Peyer's patch (tissue), 4 donors: ENCODE data around the gene SORCS3. TPM values are rescaled to one million over a fixed set of nuclear protein-coding genes. Genes with fewer than 3 reads are reported as not detected.

Source experiments
- DNase-seq, 3 donors: peaks; one replicate each; pipeline ENCODE4 v3.0.0-alpha.2; 2017 to 2019
- H3K27ac ChIP-seq, 4 donors: fragments of 200-600 bp; sonication (generic); one replicate each; pipeline ENCODE4 v1.5.1; 2016 to 2019
- H3K27me3 ChIP-seq, 2 donors: fragments of 200-600 bp; sonication (generic); one replicate each; pipeline ENCODE4 v1.5.1; 2019
- H3K36me3 ChIP-seq, 3 donors: fragments of 200-600 bp; sonication (generic); one replicate each; pipeline ENCODE4 v1.5.1; 2016 to 2019
- H3K4me1 ChIP-seq, 4 donors: fragments of 200-600 bp; sonication (generic); one replicate each; pipeline ENCODE4 v1.5.1; 2016 to 2019
- H3K4me3 ChIP-seq, 4 donors: fragments of 200-600 bp; sonication (generic); 1 replicate in 3 of 4; 2 replicates in 1 of 4; pipeline ENCODE4 v1.5.1; 2016 to 2019; ENCODE audit warnings: mild to moderate bottlenecking in 1 of 4
- H3K9me3 ChIP-seq, 4 donors: fragments of 200-600 bp; sonication (generic); one replicate each; pipeline ENCODE4 v1.5.1; 2016 to 2019; ENCODE audit warnings: mild to moderate bottlenecking in 1 of 4
- CTCF ChIP-seq, 6 experiments: fragments of 450-650 bp in 4 of 6; fragments of 200-600 bp in 2 of 6; sonication (generic) in 1 of 6; IDR thresholded peaks; one replicate each; pipeline ENCODE4 v1.5.1; 2017 to 2019; ENCODE audit warnings: antibody characterized with exemption in 6 of 6, mild to moderate bottlenecking in 3 of 6, moderate library complexity in 1 of 6
- POLR2A ChIP-seq, 2 donors: fragments of 450-650 bp; IDR thresholded peaks; one replicate each; pipeline ENCODE4 v1.5.1; 2017; ENCODE audit warnings: antibody characterized with exemption in 2 of 2, mild to moderate bottlenecking in 2 of 2, moderate library complexity in 2 of 2
- total RNA-seq, 4 donors: library from RNA; depleted of rRNA; stranded (reverse); fragments of >200 nt; gene quantifications; one replicate each; pipeline ENCODE4 v1.1.0, GENCODE V29; 2016

SORCS3 gene
- total RNA-seq, 4 donors from 2014 or later = 0.27 to 0.66 TPM; not detected in 2

GRCh38 chr10:104640339-104641186, 527 bp upstream of the SORCS3 start:
- Histone ChIP-seq H3K4me1 (peaks cover 0 to 10% (median 0%) of the 10 kb centered on the region in 4 donors), H3K27ac (no peak overlapping the region), H3K27me3 (peaks cover 0 to 10% of the 10 kb centered on the region in 2 donors), H3K4me3 (peak overlapping the region in 1 of 4 donors; percentile 41), H3K36me3 (no peaks in the 10 kb centered on the region), H3K9me3 (no peaks in the 10 kb centered on the region)
- TF ChIP-seq POLR2A (IDR thresholded peaks at IDR 0.05) = no peak
- TF ChIP-seq CTCF (IDR thresholded peaks at IDR 0.05) = no peak
- no peak for DNase-seq

- Histone ChIP-seq H3K27ac (no peak overlapping the region), H3K27me3 (peaks cover 0 to 10% of the 10 kb centered on the region in 2 donors), H3K4me1 (peaks cover 0 to 10% (median 0%) of the 10 kb centered on the region in 4 donors), H3K36me3 (no peaks in the 10 kb centered on the region), H3K4me3 (peak overlapping the region in 1 of 4 donors; percentile 41), H3K9me3 (no peaks in the 10 kb centered on the region)
- TF ChIP-seq CTCF (IDR thresholded peaks at IDR 0.05) (no peak), POLR2A (IDR thresholded peaks at IDR 0.05) (no peak)
- DNase-seq = no peak
Observed at GRCh38 chr10:104641937-104642657, 1.0 kb downstream of the SORCS3 start.

- DNase-seq = no peak
- peaks cover 0 to 10% of the 10 kb centered on the region in 2 donors for H3K27me3 ChIP-seq
- H3K4me3 ChIP-seq = peak overlapping the region in 1 of 4 donors; percentile 41
- no peaks in the 10 kb centered on the region for H3K9me3 ChIP-seq
- no peak overlapping the region for H3K27ac ChIP-seq
- TF ChIP-seq POLR2A (IDR thresholded peaks at IDR 0.05) (no peak), CTCF (IDR thresholded peaks at IDR 0.05) (peak in 1 of 6 experiments; percentile 6)
- H3K4me1 ChIP-seq = peaks cover 0 to 10% (median 0%) of the 10 kb centered on the region in 4 donors
- no peaks in the 10 kb centered on the region for H3K36me3 ChIP-seq
Observed at GRCh38 chr10:104642658-104643302, 1.7 kb downstream of the SORCS3 start.

- H3K9me3 ChIP-seq = no peaks in the 10 kb centered on the region
- H3K36me3 ChIP-seq = no peaks in the 10 kb centered on the region
- no peak overlapping the region for H3K4me3 ChIP-seq
- TF ChIP-seq CTCF (IDR thresholded peaks at IDR 0.05) = no peak
- TF ChIP-seq POLR2A (IDR thresholded peaks at IDR 0.05) = no peak
- peaks cover 0 to 10% of the 10 kb centered on the region in 2 donors for H3K27me3 ChIP-seq
- no peak for DNase-seq
- no peak overlapping the region for H3K27ac ChIP-seq
- peaks cover 0 to 10% (median 0%) of the 10 kb centered on the region in 4 donors for H3K4me1 ChIP-seq
Observed at GRCh38 chr10:104643303-104643663, 2.2 kb downstream of the SORCS3 start.

- Histone ChIP-seq H3K4me1 (peaks cover 0 to 10% (median 0%) of the 10 kb centered on the region in 4 donors), H3K36me3 (no peaks in the 10 kb centered on the region), H3K27me3 (peaks cover 0 to 8% of the 10 kb centered on the region in 2 donors), H3K4me3 (no peak overlapping the region), H3K9me3 (no peaks in the 10 kb centered on the region), H3K27ac (no peak overlapping the region)
- TF ChIP-seq POLR2A (IDR thresholded peaks at IDR 0.05) (no peak), CTCF (IDR thresholded peaks at IDR 0.05) (no peak)
- DNase-seq = no peak
Observed at GRCh38 chr10:104646146-104646545, 5.1 kb downstream of the SORCS3 start.
